Right ventricle myocardium inferior (tissue), 1 donor: ENCODE results near the gene SENP1. TPM values are rescaled to one million over a fixed set of nuclear protein-coding genes. Genes with fewer than 3 reads are reported as not detected.

ENCODE experiments used
- microRNA-seq: library from miRNA; unstranded; fragments of <30 nt; microRNA quantifications from one replicate; pipeline ENCODE4 v1.2.0, GENCODE V29; 2020
- total RNA-seq: library from RNA; stranded (reverse); fragmentation: NEBNext Ultra II Directional; extraction: Animal tissue kit (Norgen Biotek cat#: 25700); gene quantifications from one replicate; pipeline ENCODE4 v1.2.1, GENCODE V29; 2021
- donor health status: DM: no; HTN: yes; CAD: no; lungs with severe emphysema.

The SENP1 gene
- total RNA-seq, 1 donor from 2014 or later = 7.7 TPM

Small RNAs within 50 kb of the gene (microRNA-seq; reads per million reads assigned to microRNA genes)
- 29.3 reads per million, percentile 38 among the genes with 10 or more reads in this experiment for gene MIR6505

Other genes starting within 250 kb of the SENP1 start
- 0.35 TPM for gene VDR, start 201.1 kb downstream of the SENP1 start, total RNA-seq
- 45.6 TPM for gene TMEM106C, start 142.5 kb downstream of the SENP1 start, total RNA-seq
- gene COL2A1, start 101.6 kb downstream of the SENP1 start, total RNA-seq = not detected
- gene PFKM, start 13.3 kb upstream of the SENP1 start, total RNA-seq = 637 TPM
- gene ASB8, start 51.4 kb upstream of the SENP1 start, total RNA-seq = 80.7 TPM
- 1.0 TPM for gene CCDC184, start 77.6 kb upstream of the SENP1 start, total RNA-seq
- not detected for gene OR10AD1, start 97.2 kb upstream of the SENP1 start, total RNA-seq
- gene ZNF641, start 244.8 kb upstream of the SENP1 start, total RNA-seq = 17.3 TPM